DMS53 treated with DMSO at 0.1 percent for 48 hours (cell line): ENCODE measurements around the gene GSK3B.

Experiments used
- DNase-seq: peaks from one replicate; lab custom pipeline; 2025; ENCODE audit not compliant: unreplicated experiment; lab: John Stamatoyannopoulos, UW

Gene GSK3B

DNA sequence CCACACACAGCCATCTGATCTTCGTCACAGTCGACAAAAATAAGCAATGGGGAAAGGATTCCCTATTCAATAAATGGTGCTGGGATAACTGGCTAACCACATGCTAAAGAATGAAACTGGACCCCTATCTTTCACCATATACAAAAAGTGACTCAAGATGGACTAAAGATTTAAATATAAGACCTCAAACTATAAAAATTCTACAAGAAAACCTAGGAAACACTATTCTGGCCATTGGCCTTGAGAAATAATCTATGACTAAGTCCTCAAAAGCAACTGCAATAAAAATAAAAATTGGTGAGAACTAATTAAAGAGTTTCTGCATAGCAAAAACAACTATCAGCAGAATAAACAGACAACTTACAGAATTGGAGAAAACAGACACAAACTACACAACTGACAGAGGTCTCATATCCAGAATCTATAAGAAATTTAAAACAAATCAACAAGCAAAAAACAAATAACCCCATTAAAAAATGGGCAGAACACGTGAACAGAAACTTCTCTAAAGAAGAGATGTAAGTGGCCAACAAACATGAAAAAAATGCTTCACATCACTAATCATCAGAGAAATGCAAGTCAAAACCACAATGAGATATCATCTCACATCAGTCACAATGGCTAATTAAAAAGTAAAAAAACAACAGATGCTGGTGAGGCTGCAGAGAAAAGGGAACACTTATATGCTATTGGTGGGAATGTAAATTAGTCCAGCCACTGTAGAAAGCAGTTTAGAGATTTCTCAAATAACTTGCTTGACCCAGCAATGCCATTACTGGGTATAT lies 208.3 kb downstream of the GSK3B start:
- no peak for DNase-seq

DNA sequence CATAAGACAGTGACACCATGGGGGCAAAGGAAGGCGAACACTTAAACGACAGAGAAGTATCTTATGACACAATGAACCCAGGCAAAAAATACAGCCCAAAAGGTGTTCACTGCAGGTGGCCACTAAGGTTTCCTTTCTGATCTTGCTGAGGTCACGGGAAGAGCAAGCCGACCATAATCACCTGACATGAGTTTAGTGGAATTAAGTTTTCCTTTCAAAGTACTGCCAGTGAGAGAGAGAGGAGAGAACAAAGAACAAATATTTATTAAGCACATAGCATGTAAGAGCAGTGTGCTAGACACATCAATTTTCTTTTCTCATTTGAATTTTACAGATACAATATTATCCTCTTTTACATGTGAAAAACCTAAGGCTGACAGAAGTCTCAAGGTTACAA lies 210.1 kb downstream of the GSK3B start:
- no peak for DNase-seq

DNA sequence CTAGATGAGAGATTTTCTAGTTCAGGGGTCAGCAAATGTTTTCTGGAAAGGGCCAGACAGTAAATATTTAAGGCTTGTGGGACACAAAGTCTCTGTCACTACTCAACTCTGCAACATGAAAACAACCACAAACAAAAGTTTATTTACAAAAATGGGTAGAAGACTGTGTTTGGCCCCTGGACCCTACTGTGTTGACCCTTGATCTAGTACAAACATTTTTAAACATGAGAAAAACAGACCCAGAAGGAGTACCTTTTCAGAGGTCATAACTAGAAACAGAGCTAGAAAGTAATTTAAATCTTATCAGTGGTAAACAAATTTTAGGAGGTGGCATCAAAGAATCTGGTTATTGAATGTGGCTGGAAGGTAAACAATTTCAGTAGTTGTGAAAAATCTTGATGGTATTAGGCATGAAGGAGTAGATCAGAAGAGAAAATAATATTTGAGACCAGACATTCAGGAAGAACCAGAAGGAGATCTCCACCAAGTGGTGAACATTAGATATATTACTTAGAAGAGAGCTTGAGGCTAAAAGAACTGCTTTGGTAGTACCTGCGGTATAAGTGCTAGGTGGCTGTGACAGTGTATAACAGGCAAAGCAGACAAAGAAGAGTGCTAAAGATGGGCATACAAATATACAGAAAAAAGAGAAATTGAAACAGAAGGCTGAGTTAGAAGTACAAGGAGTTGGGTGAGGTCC lies 210.6 kb downstream of the GSK3B start:
- no peak for DNase-seq

DNA sequence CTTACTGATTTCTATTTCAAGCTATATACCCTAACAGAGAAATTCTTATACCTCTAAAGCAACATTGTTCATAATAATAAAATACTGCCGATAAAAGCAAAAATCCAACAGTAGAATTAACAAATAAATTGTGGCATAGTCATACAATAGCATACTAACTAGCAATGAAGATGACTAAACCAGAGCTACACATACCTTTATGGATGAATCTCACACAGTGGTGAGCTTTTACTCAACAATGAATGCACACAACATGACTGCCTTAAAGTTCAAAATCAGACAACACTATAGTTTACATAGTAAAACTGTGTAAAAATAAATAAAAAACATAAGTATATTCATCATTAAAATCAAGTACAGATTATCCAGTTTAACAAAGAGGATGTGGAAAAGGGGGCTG lies 213.3 kb downstream of the GSK3B start:
- DNase-seq: no peak

DNA sequence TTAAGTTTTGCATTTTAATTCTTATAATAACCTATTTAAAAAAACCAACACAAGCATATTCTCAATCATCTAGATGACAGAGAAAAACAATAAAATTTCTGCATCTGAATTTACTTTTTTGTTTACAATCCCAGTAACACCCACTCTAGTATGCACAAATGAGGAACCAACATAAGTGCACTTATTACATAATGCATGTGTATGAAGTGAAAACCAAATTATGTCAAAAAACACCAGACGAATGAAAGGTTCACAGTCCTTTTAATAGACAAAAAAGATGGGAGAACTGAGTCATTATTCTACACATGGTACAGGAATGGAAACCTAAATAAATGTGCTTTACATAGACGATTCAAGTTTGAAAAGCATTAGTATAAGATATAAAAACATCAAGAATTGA lies 220.6 kb downstream of the GSK3B start:
- DNase-seq: no peak

DNA sequence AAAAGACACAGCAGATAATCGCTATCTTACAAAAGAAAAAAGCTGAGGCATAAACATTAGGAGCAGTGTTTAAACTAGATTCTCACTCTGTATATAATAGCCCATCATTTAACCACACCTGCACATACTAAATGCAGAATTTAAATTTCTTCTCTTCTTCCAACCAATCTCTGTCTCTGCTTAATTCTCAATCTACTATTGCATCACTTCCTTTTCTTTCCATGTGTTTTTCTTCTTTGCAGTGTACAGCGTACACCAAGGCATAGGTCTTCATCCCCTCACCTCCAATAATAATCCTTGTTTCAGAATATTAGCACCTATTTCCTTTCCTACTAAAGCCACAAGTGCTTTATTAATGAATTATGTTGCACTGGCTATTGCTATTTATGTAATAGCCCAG lies 221.5 kb downstream of the GSK3B start:
- no peak for DNase-seq

DNA sequence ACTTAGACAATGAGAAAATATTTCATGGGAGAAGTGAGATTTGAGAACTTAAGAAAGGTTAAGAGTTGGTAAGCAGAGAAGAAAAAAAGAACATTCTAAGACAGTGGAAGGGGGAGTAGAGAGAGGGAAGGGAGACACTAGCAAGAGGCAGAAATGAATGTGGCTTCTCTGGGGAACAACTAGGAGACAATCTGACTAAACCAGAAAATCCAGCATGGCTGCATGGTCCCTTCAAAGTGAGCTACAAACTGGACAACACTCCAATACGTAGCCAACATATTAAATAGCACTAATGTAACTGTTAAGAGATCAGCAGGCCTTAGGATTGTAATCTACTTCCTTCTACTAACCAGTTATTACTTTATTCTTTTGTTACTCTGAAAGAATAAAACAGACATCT lies 222.7 kb downstream of the GSK3B start:
- no peak for DNase-seq

DNA sequence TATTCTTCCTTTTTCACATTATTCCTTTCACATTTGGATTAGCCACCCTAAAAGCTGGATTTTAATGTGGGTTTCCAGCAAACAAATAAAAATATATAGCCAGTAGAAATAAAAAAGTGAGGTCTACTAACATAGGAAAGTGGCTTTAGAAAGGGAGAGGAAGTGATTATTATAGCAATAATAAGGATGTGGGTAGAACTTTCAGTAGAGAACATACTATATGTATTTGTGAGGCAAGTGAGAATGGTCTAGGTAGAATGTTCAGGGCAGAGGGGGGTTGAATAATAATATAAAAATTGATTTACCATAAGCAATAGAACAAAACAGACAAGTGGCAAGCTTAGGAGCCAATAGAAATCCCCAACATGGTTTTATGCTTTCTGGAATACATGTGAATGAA lies 223.7 kb downstream of the GSK3B start:
- DNase-seq: no peak

DNA sequence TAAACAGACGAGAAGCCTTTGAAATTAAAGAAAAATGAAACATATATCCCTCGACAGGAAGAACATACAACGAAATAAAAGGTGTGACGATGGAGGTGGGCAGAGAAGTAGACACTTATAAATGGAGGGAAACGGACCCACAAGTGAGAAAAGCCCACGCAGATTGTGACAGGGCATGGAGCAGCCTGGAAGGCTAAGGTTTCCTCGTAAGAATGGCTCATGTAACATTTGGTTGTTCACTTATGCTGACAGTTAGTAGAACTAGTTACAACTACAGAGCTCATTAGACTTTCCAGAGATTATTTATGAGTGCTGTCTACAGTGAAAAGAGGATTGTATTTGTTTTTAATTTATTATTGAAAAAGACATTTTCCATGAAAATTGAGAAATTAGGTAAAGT lies 229.8 kb downstream of the GSK3B start:
- no peak for DNase-seq

DNA sequence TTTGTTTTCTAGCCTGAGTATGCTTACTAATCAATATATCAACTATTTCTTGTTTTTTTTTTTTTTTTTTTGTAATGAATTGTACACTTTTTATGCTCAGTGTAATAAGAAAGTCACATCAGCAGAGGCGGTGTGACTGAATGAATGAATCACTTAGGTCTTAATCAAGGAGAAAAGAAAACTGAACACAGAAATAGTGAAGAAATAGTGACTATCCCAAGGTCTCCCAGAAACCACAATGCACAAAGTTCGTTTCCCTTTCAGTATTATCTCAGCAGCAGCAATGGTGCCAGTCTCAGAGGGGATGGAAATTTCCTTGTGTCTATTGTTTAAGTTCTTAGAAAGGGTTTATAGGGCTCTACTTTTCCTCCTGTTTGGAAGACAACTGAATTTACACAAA lies 231.6 kb downstream of the GSK3B start:
- DNase-seq: no peak

DNA sequence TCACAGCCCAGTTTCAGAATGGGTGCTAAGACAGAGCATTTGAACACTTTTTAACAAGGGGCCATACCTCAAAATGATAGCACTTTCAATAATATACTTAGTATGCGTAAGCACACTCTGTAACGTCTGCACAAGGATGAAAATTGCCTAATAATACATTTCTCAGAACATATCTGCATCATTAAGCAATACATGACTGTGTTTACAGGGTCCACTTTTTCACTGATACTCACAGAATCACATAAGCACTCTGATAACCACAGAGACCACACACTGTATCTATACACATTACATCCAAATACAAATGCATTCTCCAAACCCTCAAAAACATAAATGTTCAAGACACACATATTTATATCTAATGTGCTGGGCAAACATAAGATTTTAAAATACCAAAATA lies 232.6 kb downstream of the GSK3B start:
- no peak for DNase-seq

DNA sequence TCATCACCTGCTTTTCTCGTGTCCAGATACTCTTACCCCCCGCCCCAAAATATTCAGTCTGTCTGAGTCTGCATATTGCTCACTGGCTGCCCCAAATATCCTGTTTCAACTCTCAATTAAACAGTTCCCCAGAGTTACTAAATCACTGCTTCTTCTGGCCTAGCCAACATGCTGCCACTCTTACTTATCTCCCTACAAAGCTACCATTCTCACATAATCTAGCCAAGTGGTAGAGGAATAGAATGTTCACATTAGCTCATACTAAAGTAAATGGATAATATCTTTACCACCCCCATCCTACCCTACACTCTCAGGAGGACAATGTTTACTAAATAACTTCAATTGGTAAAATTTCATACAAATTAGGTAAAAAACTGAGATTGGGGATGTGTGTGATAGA lies 234.5 kb downstream of the GSK3B start:
- no peak for DNase-seq

DNA sequence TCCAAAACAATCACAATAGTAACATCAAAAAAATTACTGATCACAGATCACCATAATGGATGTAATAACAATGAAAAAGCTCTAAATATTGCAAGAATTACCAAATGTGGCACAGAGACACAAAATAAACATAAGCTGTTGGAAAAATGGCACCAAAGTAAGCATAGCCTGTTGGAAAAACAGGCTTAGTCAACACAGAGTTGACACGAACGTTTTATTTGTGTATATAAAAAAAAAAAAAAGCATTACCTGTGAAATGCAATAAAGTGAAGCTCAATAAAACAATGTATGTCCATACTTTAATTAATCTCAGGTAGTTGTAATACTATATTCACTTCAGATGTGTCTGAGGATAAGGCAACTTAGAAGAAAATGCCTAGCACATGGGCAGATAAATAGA lies 235.3 kb downstream of the GSK3B start:
- DNase-seq: no peak

DNA sequence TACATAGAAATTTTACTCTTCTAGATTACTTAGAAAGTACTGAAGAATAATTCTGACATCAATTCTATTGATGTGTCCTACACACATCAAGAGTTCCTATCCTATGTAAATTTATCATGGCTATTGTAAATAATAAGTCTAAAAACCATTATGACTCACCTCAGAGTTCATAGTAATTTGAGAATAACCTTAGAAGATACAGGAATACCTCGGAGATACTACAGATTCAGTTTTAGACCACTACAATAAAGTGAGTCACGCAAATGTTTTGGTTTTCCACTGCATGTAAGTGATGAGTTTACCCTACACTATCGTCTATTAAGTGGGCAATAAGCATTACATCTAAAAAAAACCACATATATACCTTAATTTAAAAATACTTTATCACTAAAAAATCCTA lies 237.6 kb downstream of the GSK3B start:
- no peak for DNase-seq

DNA sequence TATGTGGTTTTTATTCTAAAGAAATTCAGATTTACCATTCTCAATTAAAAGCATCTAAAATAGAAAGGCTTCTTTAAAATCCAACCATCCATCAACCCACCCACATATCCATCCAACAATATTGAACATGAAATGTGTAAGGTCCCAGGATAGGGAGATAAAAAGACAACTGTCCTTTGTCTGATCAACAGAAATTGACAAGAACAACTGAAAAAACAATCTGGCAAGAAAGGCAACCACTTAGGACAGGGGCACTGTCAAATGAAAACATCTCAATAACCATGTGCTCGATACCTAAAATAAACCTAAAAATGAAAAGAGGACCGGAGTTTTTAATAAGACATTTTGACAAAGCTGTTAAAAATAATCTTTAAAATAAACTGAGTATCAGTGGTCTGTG lies 245.1 kb downstream of the GSK3B start:
- no peak for DNase-seq

DNA sequence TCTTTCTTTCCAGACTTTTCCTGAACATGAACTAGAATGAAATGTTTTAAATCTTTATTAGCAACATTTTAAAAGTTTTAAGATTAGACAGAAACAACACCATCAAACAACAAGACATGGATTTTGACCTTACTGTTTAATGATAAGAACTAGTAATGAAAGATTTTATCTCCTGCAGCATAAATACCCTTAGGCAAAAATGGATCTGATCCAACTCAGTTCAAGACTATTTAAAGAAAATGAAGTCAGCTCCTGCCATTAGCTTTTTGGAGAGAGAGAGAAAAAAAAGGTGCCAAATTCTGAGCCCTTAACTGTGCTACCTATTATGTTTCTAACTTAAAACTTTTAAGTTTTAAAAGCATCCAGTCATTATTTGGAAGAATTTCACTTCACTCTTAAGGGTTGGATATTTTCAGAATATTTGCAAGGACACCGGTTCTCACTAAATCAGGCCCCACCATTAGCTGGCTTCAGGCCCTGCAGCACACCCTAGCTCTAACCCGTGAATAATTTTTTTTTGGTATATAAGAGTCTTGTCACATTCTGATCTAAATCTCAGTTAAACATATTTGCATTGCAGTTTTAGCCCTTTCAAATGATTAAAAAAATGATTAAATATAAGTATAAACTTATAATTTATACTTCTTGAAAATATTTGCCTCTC lies 252.3 kb downstream of the GSK3B start:
- no peak for DNase-seq

DNA sequence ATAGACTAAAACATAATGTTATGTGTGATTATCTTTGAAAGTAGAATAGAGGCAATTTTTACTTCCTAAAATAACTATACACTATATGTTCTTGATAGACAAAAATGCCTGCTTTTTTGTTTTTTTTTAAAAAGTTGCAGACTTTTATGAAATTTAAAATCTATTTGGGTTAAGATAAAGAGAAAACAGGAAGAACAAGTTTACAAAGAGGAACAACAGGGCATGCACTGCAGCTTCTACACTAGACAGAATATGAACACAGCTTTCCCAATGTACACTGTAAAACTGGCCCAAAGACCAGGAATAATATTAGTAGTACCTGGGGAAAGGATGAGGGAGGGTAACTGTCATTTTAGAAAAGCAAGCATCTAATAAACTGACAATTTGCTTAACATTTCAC lies 258.7 kb downstream of the GSK3B start:
- DNase-seq: no peak

DNA sequence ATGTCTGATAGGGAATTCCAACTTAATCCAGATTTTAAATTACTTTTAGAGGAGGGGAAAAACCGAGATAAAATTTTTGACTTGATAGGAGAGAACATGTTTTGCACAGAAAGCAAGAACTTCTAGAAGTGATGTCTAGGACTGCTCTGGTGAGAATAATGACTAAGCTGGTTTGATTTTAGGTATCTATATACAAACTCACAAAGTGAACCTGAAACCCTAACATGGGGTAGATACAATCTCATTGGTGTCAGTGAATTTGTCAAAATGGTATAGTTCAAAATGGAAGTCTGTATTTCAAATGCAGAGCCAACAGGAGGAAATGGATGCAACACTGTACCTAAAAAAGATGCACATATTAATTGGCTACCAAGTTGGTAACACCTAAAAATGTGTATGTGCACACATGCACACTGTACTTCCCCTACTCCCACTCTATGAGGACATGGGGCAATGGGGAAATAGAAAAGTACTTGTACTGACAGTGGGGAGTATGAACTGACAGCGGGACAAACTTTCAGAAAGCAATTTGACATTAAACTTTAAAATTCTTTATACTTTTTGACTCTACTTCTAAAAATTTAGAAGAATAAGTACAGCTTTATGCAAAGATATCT lies 259.4 kb downstream of the GSK3B start:
- DNase-seq: no peak

DNA sequence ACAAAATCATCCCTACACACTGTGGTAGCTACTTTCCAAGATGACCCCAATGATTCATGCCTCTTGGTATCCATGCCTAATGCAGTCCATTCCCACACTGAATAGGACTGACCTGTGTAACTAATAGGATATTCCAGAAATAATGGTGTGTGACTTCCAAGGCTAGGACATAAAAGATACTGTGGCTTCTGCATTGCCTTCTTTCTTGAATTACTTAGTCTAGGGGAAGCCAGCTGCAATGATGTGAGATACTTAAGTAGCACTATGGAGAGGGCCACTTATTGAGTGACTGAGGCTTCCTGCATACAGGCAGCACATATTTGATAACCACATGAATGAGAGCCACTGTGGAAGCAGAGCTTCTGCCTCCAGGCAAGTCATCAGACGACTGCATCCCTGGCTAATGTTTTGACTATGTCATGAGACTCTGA lies 262.3 kb downstream of the GSK3B start:
- no peak for DNase-seq

DNA sequence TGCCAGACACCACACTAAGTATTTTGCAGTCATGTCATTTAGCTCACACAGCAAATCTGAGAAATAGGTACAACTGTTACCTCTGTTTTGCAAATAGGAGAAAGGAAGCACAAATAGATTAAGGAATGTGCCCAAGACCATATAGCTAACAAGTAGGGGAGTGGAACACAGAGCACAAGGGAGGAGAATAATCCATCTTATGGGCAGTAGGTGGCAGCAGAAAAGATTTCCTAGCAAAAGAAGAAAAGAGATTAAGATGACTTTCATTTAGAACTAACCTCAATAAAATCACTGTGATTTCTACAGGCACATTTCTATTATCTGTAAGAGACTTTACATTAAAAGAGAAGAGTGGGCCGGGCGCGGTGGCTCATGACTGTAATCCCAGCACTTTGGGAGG lies 263.2 kb downstream of the GSK3B start:
- DNase-seq: no peak

DNA sequence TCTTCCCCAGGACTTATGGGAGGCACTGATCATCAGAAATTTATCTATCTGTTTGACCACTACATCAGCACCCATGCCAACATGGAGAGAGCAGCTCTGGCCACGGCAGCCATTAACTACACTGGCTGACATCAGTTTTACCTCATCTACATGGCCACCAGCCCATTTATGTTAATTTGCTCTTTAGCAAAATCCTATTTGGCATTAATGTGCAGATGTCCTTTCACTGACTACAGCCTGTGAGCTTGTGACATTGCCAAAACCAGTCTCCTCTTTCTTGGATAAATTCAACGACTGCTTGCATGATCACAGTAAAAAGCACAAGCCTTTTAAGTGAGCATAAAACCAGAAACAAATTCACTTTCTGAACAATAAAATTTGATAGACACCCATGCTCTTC lies 264.8 kb downstream of the GSK3B start:
- no peak for DNase-seq
